HG03280 (cell line): ENCODE data around the gene CAMK2D.

Experiments
- ATAC-seq: cut with Tn5 transposase; IDR thresholded peaks from one replicate; pipeline ENCODE4 v1.9.1; 2021; ENCODE audit warnings: mild to moderate bottlenecking, moderate library complexity; ENCODE audit not compliant: unreplicated experiment

Gene CAMK2D

DNA sequence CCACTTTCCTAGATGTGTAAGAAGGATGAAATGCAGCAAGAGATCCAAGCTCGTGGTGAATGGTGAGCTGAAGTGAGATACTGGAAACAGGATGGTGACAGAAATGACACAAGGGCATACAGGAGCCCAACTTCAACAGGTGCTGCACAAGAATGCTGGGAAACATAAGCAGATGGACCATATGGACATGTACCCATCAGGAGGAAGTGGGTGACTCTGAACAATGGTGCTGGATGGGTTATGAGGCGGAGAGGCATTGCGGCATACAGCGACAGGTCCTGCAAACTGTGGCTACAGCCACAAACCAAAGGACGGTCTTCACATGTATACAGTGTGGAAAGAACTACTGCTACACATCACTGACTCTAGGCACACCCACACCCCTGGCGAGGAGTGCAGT is 265.7 kb downstream of the CAMK2D start:
- ATAC-seq = no peak

DNA sequence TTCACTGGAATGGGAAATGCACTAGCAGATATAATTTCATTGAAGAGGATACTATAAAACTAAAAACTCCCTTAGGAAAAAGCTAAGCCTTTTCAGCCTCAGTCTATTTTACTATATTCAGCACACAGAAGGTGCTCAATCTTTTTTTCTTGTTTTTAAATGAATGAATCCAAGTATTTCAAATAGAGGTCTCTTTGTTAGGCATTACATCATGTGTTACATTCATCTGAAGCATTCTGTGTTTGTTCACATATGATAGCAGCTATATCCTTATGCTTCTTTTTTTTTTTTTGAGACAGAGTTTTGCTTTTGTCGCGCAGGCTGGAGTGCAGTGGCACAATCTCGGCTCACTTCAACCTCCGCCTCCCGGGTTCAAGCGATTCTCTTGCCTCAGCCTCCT is 278.4 kb downstream of the CAMK2D start:
- no peak for ATAC-seq

DNA sequence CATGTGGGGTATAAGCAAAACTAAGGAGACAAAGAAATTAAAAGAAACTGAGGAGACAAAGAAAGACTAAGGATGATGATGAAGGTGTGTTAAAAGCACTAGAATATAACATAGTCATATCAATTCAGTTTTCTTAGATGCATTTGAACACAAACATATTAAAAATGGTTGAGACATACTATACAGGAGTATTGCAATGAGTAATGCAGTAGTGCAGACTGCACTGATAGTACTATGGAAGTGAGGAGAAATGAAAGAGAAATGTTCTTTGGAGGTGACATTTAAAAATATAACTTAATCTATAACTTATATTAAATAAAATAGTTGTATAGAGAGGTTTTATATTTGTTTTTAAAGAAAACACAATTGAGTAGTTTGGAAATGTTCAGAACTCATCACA is 279.2 kb downstream of the CAMK2D start:
- ATAC-seq = no peak

DNA sequence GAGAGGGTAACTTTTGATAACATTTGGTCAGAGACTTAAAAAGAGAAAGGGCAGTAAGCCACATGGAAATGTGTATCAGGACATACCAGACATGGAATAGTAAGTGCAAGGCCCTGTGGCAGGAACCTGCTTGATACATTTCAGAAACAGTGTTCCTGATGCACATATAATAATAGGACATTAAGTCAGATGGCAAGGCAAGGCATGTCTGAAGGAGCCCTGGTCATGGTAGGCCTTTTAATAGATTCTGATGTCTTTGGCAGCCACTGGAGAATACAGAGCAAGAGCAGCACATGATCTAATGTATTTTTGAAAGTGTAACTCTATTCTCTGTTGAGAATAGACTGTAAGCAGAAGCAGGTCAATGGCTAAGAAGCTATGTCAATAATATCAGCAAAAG is 279.7 kb downstream of the CAMK2D start:
- ATAC-seq = no peak

DNA sequence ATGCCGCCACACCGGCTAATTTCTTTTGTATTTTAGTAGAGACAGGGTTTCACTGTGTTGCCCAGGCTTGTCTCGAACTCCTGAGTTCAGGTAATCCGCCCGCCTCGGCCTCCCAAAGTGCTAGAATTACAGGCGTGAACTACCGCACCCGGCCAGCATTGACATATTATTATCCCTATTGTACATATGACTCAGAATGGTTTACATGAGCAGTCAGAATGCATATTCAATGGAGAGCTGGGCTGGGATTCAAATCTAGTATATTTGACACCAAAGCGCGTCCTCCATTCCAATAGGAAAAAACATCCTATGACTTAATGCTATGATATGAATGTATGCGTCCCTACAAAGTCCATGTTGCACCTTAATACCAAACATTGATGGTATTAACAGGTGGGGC is 281.4 kb downstream of the CAMK2D start:
- no peak for ATAC-seq

DNA sequence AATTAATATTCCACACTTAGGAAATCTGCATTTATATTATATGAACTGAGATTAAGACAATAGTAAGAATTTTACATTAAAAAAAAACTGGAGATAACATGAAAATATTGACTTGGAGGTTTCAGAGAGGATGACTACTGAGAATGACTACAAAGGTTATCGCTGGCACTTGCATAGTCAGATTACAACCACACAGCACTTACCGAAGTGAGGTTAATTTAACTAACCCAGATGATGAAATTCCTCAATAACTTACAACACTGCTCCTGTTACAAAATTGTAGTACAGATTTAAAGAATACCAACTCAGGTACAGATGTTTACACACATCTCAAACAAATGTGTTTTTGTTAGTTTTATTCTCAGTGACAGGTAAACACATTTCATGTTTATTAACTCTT is 283.5 kb downstream of the CAMK2D start:
- no peak for ATAC-seq

DNA sequence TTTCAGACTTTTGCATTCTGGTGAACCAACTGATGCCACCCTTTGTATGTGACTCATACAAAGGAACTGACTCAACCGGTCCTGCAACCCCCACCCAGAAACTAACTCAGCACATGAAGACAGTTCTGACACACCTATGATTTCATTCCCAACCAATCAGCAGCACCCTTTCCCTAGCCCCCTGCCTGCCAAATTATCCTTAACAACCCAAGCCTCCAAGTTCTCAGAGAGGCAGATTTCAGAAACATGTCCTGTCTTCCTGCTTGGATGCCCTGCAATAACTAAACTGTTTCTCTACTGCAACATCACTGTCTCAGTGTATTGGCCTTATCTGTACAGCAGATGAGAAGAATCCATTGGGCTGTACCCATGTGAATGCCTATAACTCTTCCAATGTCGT is 284.7 kb downstream of the CAMK2D start:
- ATAC-seq = no peak

DNA sequence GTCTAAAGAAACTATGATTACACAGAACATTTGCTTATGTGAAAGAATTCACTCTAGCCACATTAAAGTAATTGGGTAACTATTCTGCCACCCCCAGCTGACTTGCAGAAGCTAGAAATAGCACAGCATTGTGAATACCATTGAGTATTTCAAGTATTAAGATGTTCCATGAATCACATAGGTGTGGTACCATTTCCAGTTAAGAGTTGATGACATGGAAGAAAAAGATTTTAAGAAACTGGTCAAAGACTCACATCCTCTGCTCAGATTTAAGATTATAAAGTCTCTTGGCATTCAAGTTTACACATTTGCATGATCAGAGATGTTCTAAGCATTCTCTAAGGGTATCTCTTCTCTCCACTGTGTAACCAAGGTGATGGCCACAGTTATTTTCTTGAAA is 287.5 kb downstream of the CAMK2D start:
- no peak for ATAC-seq

DNA sequence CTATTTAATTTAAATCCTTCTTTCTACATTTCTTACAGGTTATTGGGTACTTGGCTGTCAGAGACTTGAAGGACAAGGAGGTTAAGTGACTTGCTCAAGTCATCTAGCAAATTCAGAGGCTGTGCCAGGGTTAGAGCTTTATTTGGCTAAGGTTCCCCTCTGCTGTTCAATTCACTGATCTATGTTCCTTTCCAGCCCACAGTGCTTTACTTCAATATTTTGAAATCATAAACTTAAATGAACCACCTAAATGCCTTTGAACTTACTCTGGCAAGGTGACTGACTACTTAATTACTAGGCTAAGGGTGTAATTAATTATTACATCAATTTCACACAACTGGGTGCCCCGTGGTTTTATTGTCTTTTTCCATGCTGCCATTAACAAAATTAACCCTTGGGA is 288.7 kb downstream of the CAMK2D start:
- ATAC-seq = no peak

DNA sequence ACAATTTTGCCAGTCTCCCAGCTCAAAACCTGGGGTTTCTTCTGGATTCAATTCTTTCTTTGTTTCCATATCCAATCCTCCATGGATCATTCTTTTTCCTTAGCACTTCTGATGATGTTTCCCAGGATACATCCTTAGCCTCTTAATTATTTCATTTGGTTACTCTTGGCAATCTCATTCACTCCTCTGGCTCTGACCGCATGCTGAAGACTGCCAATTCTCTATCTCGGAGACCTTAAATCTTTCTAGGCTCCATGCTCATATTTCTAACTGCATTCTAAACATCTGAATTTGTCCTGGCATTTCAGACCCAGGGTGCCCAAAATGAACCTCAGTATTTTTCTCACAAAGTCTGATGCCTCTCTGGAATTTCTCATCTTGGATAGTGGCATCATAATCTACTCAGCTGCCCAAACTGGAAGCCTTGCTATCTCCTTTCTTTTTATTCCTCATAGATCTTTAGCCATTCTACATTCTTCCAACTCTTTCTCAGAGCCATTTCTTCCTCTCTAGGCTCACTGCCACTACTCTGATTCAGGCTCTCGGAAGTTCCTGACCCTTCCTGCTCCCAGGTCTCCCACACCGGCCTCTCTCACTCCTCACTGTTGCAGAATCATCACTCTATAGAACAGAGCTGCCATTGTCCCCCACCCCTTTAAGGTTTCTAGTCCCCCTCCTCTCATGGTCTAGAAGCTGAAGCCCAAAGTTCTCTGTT is 290.2 kb downstream of the CAMK2D start:
- no peak for ATAC-seq

DNA sequence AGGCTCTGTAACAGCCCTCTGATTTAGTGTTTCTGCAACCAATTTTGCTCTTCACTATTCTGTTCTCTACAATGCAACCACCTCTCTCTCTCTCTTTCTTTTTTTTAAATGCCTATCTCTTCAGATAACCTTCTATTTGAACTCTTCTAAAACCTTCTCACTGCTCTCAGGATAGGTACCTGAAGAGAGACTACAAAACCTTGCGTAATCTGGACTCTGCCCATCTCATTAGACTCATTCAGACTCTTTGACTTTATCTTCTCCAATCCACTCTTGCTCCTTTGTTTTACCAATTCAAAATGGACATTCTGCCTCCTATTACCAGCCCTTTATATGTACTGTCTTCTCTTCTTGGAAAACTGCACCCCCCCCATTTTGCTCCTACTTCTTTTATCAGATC is 291.6 kb downstream of the CAMK2D start:
- ATAC-seq = no peak

DNA sequence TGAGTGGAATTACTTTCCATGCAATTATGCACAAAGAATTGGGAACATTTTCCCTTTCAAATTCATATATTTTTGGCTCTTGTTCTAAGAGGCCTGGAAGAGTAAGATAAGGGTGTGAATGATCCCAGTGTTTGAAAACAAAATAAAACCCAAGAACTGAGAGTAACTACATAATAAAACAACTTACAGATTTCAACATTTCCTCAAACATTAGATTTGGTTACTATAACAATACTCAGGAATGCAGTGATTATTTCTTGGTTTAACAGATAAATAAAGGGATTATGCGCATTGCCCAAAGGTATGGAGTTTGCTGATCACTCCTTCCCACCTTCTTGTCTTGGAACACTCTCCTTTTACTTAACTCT is 292.5 kb downstream of the CAMK2D start:
- no peak for ATAC-seq

DNA sequence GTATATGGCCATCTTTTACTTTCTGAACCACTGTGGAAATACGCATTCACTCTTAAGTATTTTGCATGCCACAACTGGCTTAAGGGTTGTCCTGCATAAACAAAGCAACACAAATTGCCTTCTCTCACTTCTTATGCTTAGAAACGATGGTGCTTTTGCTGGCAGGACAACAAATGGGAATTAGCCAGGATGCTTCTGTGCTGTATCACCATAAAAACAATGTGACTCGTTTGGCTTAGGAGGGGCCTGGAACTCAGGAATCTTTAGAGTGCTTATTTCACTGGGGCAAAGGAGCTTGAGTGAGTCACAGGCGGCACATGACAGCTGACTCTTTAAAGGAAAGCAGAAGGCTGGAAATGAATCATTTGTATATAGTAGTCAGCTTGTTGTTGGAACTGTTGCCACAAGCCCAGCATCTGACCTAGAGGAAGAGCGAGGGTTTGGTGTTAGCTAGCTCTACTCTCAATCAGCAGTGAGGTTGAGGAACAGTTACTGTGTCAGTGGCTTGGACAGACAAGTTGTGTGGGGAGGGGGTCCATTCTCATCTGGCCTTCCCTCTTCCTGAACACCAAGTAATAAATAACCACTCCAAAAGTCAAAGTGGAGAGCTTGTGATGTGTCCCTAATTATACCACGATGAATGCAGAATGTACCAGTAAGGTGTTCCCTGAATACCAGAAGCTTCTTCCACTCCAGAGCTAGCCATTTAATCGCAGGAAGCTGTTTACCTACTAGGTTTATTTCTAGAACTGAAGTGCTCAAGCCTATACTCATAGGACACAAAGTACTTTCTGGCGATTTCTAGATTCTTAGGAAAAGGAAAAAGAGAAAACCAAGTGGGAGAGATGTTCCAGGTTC is 293.1 kb downstream of the CAMK2D start:
- ATAC-seq = no peak

DNA sequence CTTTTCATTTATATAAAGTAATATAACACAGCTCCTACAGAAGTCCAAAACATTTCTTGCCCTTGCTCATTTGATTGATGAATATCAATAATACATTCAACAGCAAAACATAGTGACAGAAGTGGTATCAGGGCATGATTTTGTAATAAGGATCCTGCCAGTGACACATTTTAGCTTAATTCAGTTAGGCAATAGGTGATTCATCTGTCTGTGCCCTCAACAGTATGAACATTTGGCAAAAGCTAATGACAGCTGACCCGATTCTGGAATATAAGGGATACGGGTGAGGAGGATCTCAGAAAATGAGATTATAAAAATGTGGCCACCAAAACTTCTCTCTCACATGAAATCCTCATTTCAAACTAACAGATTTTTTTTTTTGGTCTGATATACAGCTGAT is 294.0 kb downstream of the CAMK2D start:
- no peak for ATAC-seq

DNA sequence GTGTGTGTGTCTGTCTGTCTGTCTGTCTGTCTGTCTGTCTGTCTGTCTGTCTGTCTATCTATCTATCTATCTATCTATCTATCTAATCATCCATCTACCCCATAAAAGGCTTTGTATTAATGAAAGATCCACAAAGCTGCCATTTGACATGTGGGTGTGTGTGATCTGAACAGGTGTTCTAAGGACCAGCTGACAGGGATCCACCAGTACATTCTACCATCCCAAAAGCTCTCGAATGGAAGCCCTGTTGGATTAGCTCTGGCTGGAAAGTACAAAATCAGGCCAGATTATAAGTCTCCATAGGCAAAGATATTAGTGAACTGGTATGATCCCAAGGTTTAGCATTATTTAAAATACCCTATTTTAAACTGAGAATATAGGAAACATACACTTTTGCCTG is 299.3 kb downstream of the CAMK2D start:
- no peak for ATAC-seq

DNA sequence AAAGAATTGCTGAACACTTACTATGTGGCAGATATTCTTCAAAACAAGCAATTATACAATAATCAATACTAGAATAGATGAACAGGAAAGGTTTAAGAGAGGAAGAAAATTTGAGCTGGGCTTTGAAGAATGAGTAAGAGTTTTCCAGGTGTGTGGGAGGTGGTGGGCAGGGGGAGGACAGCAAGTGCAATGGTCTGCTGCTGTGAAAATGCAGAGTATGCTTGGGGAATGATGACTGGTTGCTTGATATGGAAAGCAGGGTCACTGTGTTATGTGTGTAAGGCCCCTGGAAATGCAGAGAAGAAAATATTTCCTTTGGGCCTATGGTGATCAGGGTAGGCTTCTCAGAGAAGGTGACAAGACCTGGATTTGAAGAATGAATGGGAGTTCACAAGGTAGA is 300.3 kb downstream of the CAMK2D start:
- no peak for ATAC-seq

DNA sequence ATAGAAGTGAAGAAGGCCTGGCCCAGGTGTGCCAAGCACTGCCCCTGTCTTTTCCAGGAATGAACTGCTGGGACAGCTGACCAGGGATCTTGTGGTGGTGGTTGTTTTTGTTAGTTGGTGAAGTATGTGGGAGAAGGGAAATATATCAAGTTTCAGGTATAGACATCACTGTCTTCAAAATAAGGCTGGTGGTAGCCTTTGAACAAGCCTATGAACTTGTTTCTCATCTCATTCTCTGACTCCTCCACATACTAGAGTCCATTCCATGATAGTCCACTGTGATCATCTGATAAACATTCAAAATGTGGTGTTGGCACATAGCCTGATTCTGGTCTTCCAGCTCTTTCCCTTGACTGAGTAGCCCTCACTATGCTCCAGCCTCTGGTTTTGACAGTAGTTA is 303.7 kb downstream of the CAMK2D start:
- ATAC-seq = no peak

DNA sequence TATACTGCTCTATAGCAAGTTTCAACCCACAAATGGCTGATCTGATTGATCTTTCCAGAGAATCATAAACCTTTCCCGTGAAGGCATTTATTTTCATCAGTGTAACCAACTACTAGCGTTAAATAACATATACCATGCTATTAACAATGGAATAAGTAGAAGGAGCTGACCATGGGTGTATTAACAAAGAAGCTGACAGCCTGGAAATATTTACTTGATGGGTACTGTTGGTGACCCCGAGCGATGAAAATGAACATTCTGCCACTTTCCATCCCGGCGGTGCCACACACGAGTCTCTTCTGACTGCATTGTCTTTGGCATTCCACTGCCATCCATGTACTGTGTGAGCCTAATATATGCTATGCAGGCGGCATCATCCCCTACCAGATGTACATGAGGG is 304.4 kb downstream of the CAMK2D start:
- no peak for ATAC-seq

DNA sequence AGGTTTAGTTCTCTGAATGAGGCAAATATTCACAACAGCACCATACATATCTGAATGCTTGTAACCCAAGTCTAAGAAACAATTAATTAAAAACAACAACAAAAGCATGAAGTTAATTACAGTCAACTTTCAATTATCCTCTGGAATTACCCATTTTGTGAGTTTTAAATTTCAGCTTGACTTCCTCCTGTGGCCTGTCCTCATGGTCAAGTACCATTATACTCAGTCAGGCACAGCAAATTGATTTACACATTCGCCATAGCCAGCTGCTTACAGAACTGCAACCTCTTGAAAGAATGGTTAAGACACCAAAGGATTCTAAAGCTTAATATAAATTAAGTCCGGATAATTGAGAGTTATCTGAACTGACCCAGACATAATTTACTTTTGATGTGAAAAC is 306.5 kb downstream of the CAMK2D start:
- no peak for ATAC-seq

DNA sequence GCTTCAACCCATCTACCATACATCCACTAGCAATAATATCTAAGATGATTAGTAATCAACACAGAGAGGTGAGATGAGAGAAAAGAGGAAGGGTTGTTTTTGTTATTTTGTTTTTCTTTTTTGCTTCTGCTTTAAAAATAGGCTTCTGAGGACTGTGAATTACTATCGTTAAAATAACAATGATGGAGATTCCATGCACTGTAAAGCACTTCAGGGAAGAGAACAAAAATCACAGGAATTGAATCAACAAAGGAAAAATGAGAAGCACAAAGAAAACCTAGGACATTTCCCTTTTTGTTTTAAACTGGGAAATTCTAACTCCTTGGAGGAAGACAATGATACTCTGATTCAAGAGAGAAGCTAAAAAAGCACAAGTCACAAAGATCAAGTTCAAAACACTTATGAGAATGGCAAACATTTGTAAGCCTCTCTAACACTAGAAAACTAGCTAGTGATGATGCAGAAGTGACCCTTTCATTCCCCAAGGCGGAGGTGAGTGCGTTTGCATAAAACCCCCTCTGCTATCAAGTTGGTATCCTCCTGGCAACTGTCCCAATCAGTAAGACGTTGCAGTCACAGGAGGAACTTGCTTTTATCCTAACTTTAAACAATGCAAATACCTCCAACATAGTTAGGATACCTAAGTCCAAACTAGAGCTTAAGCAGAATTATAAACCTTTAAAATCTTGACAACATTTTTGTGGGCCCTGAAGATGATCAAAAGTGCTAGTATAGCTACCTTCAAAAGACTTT is 308.5 kb downstream of the CAMK2D start:
- ATAC-seq = no peak

DNA sequence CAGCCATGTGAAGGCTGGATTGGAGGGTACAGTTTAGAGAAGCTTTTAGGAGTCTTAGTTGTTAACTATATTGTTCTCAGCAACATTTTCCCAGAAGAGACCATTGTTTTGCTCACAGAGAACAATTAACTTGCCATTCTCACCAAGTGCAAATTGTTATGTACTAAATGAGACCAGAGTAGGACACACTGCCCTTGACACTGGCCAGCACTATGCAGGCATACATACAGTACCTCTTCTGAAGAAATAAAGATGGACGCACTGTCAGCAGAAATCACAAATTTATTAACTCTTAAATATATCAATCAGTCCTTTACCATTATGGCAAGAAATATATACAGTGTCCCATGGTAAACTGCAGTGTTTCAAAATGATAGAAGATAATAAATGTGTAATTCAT is 309.4 kb downstream of the CAMK2D start:
- ATAC-seq = no peak
